PFSK-1 (cell line): ENCODE measurements around the gene GPR171. TPM values are rescaled to one million over a fixed set of nuclear protein-coding genes. Genes with fewer than 3 reads are reported as not detected.

Experiments used
- FOXP2 ChIP-seq: optimal IDR thresholded peaks from 2 replicates; pipeline ENCODE3; 2011; ENCODE audit warnings: borderline replicate concordance, control low read depth, inconsistent platforms; ENCODE audit not compliant: insufficient read depth; ENCODE audit errors: extremely low read length, extremely low read depth
- POLR2AphosphoS5 ChIP-seq: IDR thresholded peaks from 2 replicates; pipeline ENCODE4 v1.6.1; 2012; ENCODE audit warnings: low read depth, mild to moderate bottlenecking, control low read depth, low read length, moderate library complexity
- SIN3A ChIP-seq: IDR thresholded peaks from 2 replicates; pipeline ENCODE4 v1.6.1; 2012; ENCODE audit warnings: mild to moderate bottlenecking, low read length, moderate library complexity, borderline replicate concordance; ENCODE audit not compliant: insufficient read depth
- TAF1 ChIP-seq: IDR thresholded peaks from 2 replicates; pipeline ENCODE4 v1.6.1; 2012; ENCODE audit warnings: low read length, control low read depth, borderline replicate concordance; ENCODE audit not compliant: insufficient read depth
- polyA plus RNA-seq: library from polyadenylated mRNA; unstranded; fragments of >200 nt; gene quantifications from one replicate; pipeline ENCODE4 v1.2.1, GENCODE V29; 2012; ENCODE audit warnings: low read depth, missing spikeins; ENCODE audit not compliant: insufficient read length
- TF ChIP-seq, protein P1 (sequence below), 2 experiments: IDR thresholded peaks; 2 replicates each; pipeline versions ENCODE4 v1.6.1 to v1.8.0; 2011 to 2012; ENCODE audit warnings: low read depth in 2 of 2, low read length in 2 of 2, control low read depth in 1 of 2, inconsistent platforms in 1 of 2, mild to moderate bottlenecking in 1 of 2, moderate library complexity in 1 of 2; ENCODE audit not compliant: insufficient read depth in 1 of 2

Gene GPR171, protein sequence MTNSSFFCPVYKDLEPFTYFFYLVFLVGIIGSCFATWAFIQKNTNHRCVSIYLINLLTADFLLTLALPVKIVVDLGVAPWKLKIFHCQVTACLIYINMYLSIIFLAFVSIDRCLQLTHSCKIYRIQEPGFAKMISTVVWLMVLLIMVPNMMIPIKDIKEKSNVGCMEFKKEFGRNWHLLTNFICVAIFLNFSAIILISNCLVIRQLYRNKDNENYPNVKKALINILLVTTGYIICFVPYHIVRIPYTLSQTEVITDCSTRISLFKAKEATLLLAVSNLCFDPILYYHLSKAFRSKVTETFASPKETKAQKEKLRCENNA
- not detected for polyA plus RNA-seq

DNA sequence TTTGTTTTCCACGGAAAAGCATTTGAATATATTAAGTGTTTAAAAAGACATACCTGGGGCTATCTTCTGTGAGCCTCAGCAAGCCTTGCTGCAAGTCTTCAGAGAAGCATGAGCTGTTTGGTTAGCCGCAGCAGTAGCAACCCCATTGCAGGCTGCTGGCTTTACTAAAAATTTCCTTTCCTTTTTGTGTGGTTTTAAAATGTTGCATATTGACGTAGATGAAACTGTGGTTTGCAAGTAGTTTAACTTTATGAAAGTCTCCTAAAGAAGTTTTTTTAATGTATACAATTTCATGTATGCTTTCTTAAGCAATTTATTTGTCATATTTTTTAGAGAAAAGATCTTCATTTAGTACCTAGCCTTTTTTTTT is at the start of gene GPR171:
TSS of gene GPR171 (minus strand) at position 166 of the 370 bp plus-strand sequence. CDS start 3,830 bp downstream, outside the sequence.
- TF ChIP-seq SIN3A, result no peak
- TF ChIP-seq, protein P1, sequence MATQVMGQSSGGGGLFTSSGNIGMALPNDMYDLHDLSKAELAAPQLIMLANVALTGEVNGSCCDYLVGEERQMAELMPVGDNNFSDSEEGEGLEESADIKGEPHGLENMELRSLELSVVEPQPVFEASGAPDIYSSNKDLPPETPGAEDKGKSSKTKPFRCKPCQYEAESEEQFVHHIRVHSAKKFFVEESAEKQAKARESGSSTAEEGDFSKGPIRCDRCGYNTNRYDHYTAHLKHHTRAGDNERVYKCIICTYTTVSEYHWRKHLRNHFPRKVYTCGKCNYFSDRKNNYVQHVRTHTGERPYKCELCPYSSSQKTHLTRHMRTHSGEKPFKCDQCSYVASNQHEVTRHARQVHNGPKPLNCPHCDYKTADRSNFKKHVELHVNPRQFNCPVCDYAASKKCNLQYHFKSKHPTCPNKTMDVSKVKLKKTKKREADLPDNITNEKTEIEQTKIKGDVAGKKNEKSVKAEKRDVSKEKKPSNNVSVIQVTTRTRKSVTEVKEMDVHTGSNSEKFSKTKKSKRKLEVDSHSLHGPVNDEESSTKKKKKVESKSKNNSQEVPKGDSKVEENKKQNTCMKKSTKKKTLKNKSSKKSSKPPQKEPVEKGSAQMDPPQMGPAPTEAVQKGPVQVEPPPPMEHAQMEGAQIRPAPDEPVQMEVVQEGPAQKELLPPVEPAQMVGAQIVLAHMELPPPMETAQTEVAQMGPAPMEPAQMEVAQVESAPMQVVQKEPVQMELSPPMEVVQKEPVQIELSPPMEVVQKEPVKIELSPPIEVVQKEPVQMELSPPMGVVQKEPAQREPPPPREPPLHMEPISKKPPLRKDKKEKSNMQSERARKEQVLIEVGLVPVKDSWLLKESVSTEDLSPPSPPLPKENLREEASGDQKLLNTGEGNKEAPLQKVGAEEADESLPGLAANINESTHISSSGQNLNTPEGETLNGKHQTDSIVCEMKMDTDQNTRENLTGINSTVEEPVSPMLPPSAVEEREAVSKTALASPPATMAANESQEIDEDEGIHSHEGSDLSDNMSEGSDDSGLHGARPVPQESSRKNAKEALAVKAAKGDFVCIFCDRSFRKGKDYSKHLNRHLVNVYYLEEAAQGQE (IDR thresholded peaks at IDR 0.05; ENCODE audit: insufficient read depth in 1 of 2, low read depth in 2 of 2, low read length in 2 of 2), result no peak
- no peak for TF ChIP-seq TAF1

DNA sequence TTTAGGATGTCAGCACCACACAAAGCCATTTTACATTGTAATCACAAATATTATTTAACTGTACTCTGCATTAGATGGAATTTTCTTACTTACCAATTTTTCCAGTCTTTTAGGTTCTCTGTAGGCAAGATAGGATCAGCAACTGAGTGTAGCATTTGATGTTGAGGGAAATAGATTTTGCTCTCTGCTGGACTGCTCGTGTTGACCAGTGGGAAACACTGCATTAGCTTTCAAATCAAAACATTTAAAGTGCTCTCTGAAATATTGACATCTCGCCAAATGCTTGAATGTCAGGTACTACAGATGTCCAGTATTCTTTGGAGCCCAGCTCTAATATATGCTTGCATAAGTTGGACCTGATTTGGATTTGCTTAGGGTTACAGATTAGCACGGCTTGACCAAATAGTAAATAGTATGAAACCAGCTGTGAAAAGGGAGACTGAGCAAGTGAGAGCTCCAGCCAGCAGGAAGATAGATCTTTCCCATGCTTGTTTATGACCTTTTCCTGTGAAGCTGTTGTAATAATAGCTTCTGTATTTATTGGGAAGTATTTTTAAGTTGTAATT is 45.8 kb upstream of the GPR171 start:
- no peak for TF ChIP-seq TAF1
- no peak for TF ChIP-seq SIN3A
- TF ChIP-seq, protein P1 (IDR thresholded peaks at IDR 0.05; ENCODE audit: insufficient read depth in 1 of 2, low read depth in 2 of 2, low read length in 2 of 2), result no peak
- no peak for TF ChIP-seq POLR2AphosphoS5
- no peak for TF ChIP-seq FOXP2

DNA sequence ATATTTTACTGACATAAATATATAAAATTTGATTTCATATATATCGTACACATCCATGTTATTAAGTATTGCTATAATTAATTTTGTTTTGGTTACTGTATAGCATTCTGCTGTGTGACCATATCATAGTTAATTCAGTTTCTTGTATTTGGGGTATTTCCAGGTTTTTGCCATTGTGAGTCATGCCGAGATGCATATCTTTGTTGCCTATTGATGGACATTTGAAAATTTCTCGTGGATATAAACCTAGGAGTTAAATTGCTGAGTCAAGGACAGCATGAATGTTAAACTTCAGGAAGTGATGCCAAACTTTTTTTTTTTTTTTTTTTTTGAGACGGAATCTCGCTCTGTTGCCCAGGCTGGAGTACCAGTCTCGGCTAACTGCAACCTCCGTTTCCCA is 33.7 kb upstream of the GPR171 start:
- no peak for TF ChIP-seq TAF1
- TF ChIP-seq POLR2AphosphoS5, result no peak
- TF ChIP-seq, protein P1 (IDR thresholded peaks at IDR 0.05; ENCODE audit: insufficient read depth in 1 of 2, low read depth in 2 of 2, low read length in 2 of 2), result no peak
- no peak for TF ChIP-seq FOXP2
- TF ChIP-seq SIN3A, result no peak

DNA sequence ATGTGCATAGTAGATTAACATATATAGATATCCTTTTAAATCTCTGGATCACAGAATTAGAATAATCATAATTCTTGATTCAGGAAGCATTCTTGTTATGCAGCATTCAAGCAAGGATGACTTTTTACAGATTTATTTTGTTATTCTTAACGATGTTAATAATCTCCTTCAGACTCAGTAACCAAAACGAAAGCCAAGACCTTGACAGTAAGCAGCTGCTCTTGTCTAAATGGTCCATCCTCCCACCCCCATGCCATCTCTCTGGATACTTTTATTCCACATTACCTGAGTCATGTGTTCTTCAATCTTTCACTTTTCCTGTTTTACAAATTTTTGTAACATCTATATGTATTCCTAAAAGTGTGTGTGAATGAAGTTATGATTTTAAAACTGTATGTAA is 33.3 kb upstream of the GPR171 start:
- TF ChIP-seq TAF1, result no peak
- TF ChIP-seq SIN3A, result no peak
- TF ChIP-seq FOXP2, result no peak
- TF ChIP-seq, protein P1 (IDR thresholded peaks at IDR 0.05; ENCODE audit: insufficient read depth in 1 of 2, low read depth in 2 of 2, low read length in 2 of 2), result no peak
- no peak for TF ChIP-seq POLR2AphosphoS5
